ENCODE data around the gene CDS2. TPM values are rescaled to one million over a fixed set of nuclear protein-coding genes. Genes with fewer than 3 reads are reported as not detected.
A peak's percentile ranks its signal among the peaks of the same experiment; 100 is the strongest.

CDS2 gene
- total and polyA plus RNA-seq, 2 of the 13 experiments (the other 11 are each of a cell fraction or from before 2014, with no cell fraction given): 81.3 to 153 TPM

DNA sequence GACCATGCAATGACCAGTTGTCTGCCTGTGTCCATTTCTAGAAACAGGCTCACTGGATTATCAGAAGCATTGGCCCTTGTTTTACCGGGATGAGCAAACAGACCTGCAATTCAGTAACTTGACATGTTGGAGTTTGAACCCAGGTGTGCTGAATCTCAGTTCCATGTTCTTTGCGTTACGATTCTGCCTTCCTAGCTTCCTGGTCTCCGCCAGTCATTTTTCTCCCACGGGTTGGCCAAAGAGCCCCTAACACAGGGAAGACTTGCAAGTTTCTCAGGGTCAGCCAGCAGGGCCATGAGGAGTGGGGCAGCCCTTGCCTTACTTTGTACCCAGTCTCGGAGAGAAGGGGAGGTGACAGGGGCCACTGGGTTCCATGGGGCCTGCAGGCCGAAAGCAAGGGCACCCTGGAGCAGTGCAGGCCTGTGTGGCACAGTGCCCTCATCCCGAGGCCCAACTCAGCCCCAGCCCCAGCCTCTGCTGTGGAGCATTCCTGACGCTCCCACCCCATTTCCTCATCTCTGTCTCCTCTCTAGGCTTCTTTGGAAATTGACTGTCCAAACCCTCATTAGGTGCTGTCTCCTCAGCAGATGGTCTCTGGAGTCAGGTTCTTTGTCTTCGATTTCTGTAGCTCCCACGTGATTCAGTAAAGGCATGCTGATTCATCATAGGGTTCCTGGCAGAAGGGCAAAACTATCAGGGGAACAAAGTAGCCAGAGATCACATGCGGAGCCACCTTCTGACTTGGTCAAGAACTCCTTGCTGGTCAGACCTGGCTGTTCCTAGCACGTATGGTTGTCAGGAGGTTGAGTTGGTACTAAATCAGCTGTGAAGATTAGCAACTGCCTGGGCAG, 23.6 kb downstream of the CDS2 start (continued):
- TF ChIP-seq, protein P1, sequence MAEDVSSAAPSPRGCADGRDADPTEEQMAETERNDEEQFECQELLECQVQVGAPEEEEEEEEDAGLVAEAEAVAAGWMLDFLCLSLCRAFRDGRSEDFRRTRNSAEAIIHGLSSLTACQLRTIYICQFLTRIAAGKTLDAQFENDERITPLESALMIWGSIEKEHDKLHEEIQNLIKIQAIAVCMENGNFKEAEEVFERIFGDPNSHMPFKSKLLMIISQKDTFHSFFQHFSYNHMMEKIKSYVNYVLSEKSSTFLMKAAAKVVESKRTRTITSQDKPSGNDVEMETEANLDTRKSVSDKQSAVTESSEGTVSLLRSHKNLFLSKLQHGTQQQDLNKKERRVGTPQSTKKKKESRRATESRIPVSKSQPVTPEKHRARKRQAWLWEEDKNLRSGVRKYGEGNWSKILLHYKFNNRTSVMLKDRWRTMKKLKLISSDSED (CRISPR knock-in tag; IDR thresholded peaks at IDR 0.05): no peak
- TF ChIP-seq IKZF4 (CRISPR knock-in tag; IDR thresholded peaks at IDR 0.05; ENCODE audit: borderline replicate concordance, low read depth, not compliant biosample characterization) (no peak), MED13 (CRISPR knock-in tag; IDR thresholded peaks at IDR 0.05) (0 out of 2 replicates have a peak, but pooled peaks have one; percentile 58), NBN (conservative IDR thresholded peaks at IDR 0.05) (no peak), HCFC1 (IDR thresholded peaks at IDR 0.05; ENCODE audit: low read depth, low read length) (no peak), PCBP2 (optimal IDR thresholded peaks at IDR 0.05; ENCODE audit: low read depth, low read length, poor library complexity, severe bottlenecking) (no peak), ARNTL (CRISPR knock-in tag; IDR thresholded peaks at IDR 0.05) (no peak), DNMT3B (CRISPR knock-in tag; conservative IDR thresholded peaks at IDR 0.05) (no peak), KDM3A (CRISPR knock-in tag; IDR thresholded peaks at IDR 0.05; ENCODE audit: low read depth) (peak; percentile 94), ZFP82 (CRISPR knock-in tag; IDR thresholded peaks at IDR 0.05; ENCODE audit: borderline replicate concordance) (peak; percentile 47; the same call in 1 of the 2 replicates), RFX3 (CRISPR knock-in tag; IDR thresholded peaks at IDR 0.05) (0 out of 2 replicates have a peak, but pooled peaks have one; percentile 25), TOE1 (CRISPR knock-in tag; IDR thresholded peaks at IDR 0.05) (no peak), ISX (CRISPR knock-in tag; conservative IDR thresholded peaks at IDR 0.05) (no peak), HDAC2 (CRISPR knock-in tag; IDR thresholded peaks at IDR 0.05) (peak; percentile 94), PAWR (CRISPR knock-in tag; IDR thresholded peaks at IDR 0.05; ENCODE audit: borderline replicate concordance) (no peak)
- TF ChIP-seq, protein P2, sequence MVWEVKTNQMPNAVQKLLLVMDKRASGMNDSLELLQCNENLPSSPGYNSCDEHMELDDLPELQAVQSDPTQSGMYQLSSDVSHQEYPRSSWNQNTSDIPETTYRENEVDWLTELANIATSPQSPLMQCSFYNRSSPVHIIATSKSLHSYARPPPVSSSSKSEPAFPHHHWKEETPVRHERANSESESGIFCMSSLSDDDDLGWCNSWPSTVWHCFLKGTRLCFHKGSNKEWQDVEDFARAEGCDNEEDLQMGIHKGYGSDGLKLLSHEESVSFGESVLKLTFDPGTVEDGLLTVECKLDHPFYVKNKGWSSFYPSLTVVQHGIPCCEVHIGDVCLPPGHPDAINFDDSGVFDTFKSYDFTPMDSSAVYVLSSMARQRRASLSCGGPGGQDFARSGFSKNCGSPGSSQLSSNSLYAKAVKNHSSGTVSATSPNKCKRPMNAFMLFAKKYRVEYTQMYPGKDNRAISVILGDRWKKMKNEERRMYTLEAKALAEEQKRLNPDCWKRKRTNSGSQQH (CRISPR knock-in tag; IDR thresholded peaks at IDR 0.05; ENCODE audit: low read depth): no peak; the same call in 1 of the 2 replicates
- TF ChIP-seq, protein P3, sequence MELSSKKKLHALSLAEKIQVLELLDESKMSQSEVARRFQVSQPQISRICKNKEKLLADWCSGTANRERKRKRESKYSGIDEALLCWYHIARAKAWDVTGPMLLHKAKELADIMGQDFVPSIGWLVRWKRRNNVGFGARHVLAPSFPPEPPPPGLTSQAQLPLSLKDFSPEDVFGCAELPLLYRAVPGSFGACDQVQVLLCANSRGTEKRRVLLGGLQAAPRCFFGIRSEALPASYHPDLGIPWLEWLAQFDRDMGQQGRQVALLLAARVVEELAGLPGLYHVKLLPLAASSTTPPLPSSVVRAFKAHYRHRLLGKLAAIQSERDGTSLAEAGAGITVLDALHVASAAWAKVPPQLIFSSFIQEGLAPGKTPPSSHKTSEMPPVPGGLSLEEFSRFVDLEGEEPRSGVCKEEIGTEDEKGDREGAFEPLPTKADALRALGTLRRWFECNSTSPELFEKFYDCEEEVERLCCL (CRISPR knock-in tag; IDR thresholded peaks at IDR 0.05; ENCODE audit: borderline replicate concordance): peak; percentile 83; the same call in 1 of the 2 replicates
- TF ChIP-seq, protein P4, sequence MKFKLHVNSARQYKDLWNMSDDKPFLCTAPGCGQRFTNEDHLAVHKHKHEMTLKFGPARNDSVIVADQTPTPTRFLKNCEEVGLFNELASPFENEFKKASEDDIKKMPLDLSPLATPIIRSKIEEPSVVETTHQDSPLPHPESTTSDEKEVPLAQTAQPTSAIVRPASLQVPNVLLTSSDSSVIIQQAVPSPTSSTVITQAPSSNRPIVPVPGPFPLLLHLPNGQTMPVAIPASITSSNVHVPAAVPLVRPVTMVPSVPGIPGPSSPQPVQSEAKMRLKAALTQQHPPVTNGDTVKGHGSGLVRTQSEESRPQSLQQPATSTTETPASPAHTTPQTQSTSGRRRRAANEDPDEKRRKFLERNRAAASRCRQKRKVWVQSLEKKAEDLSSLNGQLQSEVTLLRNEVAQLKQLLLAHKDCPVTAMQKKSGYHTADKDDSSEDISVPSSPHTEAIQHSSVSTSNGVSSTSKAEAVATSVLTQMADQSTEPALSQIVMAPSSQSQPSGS (CRISPR knock-in tag; IDR thresholded peaks at IDR 0.05): peak; percentile 71; the same call in 1 of the 2 replicates
- TF ChIP-seq, protein P5, sequence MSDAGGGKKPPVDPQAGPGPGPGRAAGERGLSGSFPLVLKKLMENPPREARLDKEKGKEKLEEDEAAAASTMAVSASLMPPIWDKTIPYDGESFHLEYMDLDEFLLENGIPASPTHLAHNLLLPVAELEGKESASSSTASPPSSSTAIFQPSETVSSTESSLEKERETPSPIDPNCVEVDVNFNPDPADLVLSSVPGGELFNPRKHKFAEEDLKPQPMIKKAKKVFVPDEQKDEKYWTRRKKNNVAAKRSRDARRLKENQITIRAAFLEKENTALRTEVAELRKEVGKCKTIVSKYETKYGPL (CRISPR knock-in tag; IDR thresholded peaks at IDR 0.05): no peak
- TF ChIP-seq, protein P6, sequence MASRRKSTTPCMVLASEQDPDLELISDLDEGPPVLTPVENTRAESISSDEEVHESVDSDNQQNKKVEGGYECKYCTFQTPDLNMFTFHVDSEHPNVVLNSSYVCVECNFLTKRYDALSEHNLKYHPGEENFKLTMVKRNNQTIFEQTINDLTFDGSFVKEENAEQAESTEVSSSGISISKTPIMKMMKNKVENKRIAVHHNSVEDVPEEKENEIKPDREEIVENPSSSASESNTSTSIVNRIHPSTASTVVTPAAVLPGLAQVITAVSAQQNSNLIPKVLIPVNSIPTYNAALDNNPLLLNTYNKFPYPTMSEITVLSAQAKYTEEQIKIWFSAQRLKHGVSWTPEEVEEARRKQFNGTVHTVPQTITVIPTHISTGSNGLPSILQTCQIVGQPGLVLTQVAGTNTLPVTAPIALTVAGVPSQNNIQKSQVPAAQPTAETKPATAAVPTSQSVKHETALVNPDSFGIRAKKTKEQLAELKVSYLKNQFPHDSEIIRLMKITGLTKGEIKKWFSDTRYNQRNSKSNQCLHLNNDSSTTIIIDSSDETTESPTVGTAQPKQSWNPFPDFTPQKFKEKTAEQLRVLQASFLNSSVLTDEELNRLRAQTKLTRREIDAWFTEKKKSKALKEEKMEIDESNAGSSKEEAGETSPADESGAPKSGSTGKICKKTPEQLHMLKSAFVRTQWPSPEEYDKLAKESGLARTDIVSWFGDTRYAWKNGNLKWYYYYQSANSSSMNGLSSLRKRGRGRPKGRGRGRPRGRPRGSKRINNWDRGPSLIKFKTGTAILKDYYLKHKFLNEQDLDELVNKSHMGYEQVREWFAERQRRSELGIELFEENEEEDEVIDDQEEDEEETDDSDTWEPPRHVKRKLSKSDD (CRISPR knock-in tag; IDR thresholded peaks at IDR 0.05; ENCODE audit: low read depth): peak; percentile 28; the same call in 1 of the 2 replicates

Measured in HepG2 (cell line).